IPS-NIHi11 (cell line): Measurements from ENCODE around the gene CCDC33.
A peak's percentile ranks its signal among the peaks of the same experiment; 100 is the strongest.

Experiments used
- DNase-seq: peaks from one replicate; pipeline ENCODE4 v3.0.0; 2012; ENCODE audit warnings: mixed read lengths, low spot score

The CCDC33 gene

GRCh38 chr15:74314795-74315438, 78.8 kb downstream of the CCDC33 start:
- no peak for DNase-seq

- DNase-seq = no peak
Observed at GRCh38 chr15:74315626-74316025, 79.5 kb downstream of the CCDC33 start.

- DNase-seq = no peak
Observed at GRCh38 chr15:74316141-74316540, 80.0 kb downstream of the CCDC33 start.

GRCh38 chr15:74317820-74318375, 81.8 kb downstream of the CCDC33 start:
- no peak for DNase-seq

GRCh38 chr15:74318376-74319137, 82.4 kb downstream of the CCDC33 start:
- no peak for DNase-seq

- no peak for DNase-seq
Observed at GRCh38 chr15:74319138-74319460, 83.0 kb downstream of the CCDC33 start.

GRCh38 chr15:74319596-74320351, 83.6 kb downstream of the CCDC33 start:
- DNase-seq = peak; percentile 83

GRCh38 chr15:74320352-74321247, 84.5 kb downstream of the CCDC33 start:
- peak; percentile 65 for DNase-seq

GRCh38 chr15:74322558-74323180, 86.5 kb downstream of the CCDC33 start:
- DNase-seq = peak; percentile 85

- DNase-seq = no peak
Observed at GRCh38 chr15:74324714-74325113, 88.6 kb downstream of the CCDC33 start.

- no peak for DNase-seq
Observed at GRCh38 chr15:74326746-74327145, 90.6 kb downstream of the CCDC33 start.

- DNase-seq = no peak
Observed at GRCh38 chr15:74327756-74328155, 91.6 kb downstream of the CCDC33 start.

- no peak for DNase-seq
Observed at GRCh38 chr15:74328331-74329056, 92.4 kb downstream of the CCDC33 start.

GRCh38 chr15:74330861-74331408, 94.8 kb downstream of the CCDC33 start:
- DNase-seq = no peak

GRCh38 chr15:74332011-74332410, 95.9 kb downstream of the CCDC33 start:
- no peak for DNase-seq

- no peak for DNase-seq
Observed at GRCh38 chr15:74332611-74333010, 96.5 kb downstream of the CCDC33 start.

GRCh38 chr15:74333093-74333492, 97.0 kb downstream of the CCDC33 start:
- no peak for DNase-seq

- no peak for DNase-seq
Observed at GRCh38 chr15:74333662-74334061, 97.5 kb downstream of the CCDC33 start.

GRCh38 chr15:74334127-74334526, 98.0 kb downstream of the CCDC33 start:
- no peak for DNase-seq

- no peak for DNase-seq
Observed at GRCh38 chr15:74335396-74335795, 99.3 kb downstream of the CCDC33 start.
